SU-DHL-6 (cell line): ENCODE measurements around the gene MAGEL2.

ENCODE experiments used
- CTCF ChIP-seq: fragments of 200-600 bp; sonication (generic); IDR thresholded peaks from one replicate; pipeline ENCODE4 v1.5.1; 2017; ENCODE audit warnings: antibody characterized with exemption, mild to moderate bottlenecking, low read length, moderate library complexity; ENCODE audit not compliant: insufficient read depth, poor library complexity, severe bottlenecking
- EZH2phosphoT487 ChIP-seq: fragments of 200-600 bp; sonication (generic), shearing (Covaris generic); conservative IDR thresholded peaks from 2 replicates; pipeline ENCODE4 v1.6.1; 2018; ENCODE audit warnings: mild to moderate bottlenecking, antibody characterized with exemption, low read length, moderate library complexity, mixed read lengths

DNA sequence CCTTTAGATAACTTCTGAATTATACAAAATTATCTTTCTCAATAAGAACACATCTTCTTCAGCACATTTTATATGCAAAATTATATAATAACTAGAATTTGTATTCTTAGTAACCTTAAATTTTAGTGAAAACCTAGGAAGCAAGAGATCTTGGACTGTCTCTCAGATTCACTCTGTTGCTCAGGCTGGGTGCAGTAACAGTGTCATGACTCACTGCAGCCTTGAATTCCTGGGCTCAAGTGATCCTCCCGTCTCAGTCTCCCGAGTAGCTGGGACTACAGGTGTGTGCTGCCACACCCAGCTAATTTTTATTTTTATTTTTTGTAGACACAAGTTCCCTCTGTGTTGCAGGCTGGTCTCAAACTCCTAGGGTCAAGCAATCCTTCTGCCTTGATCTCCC, 52.3 kb downstream of the MAGEL2 start:
- TF ChIP-seq CTCF (no peak), EZH2phosphoT487 (no peak)
